HEK293 (cell line): ENCODE measurements around the gene BCAR1.
"Not testable (repeated sequence)": the region's sequence is repeated elsewhere in the genome, so short reads cannot be mapped to it uniquely, and the experiment has no call there.

Source experiments
- CTCF ChIP-seq: fragments of 450-650 bp; formaldehyde crosslinking; IDR thresholded peaks from 2 replicates; pipeline ENCODE4 v1.5.1; 2016; ENCODE audit warnings: missing biosample characterization, missing genetic modification characterization
- GFI1B ChIP-seq: fragments of 450-650 bp; formaldehyde crosslinking; IDR thresholded peaks from 2 replicates; pipeline ENCODE4 v1.5.1; 2016; ENCODE audit warnings: missing biosample characterization, missing genetic modification characterization
- GLI2 ChIP-seq: fragments of 450-650 bp; formaldehyde crosslinking; IDR thresholded peaks from 2 replicates; pipeline ENCODE4; 2017; ENCODE audit warnings: missing biosample characterization, missing genetic modification characterization, low read depth, borderline replicate concordance
- REST ChIP-seq: fragments of 450-650 bp; formaldehyde crosslinking; IDR thresholded peaks from 2 replicates; pipeline ENCODE4 v1.5.1; 2016; ENCODE audit warnings: missing biosample characterization, missing genetic modification characterization
- TRIM28 ChIP-seq: IDR thresholded peaks from 2 replicates; pipeline ENCODE4 v1.6.1; 2011; ENCODE audit warnings: low read length, control low read depth, borderline replicate concordance
- ZFP41 ChIP-seq: fragments of 450-650 bp; formaldehyde crosslinking; IDR thresholded peaks from 2 replicates; pipeline ENCODE4 v1.5.1; 2016; ENCODE audit warnings: missing biosample characterization, missing genetic modification characterization, borderline replicate concordance
- ZNF138 ChIP-seq: fragments of 450-650 bp; formaldehyde crosslinking; IDR thresholded peaks from 2 replicates; pipeline ENCODE4 v1.5.1; 2016; ENCODE audit warnings: missing biosample characterization, missing genetic modification characterization, borderline replicate concordance
- ZNF19 ChIP-seq: fragments of 450-650 bp; formaldehyde crosslinking; IDR thresholded peaks from 2 replicates; pipeline ENCODE4; 2016; ENCODE audit warnings: missing biosample characterization, missing genetic modification characterization, low read depth
- ZNF248 ChIP-seq: fragments of 450-650 bp; formaldehyde crosslinking; IDR thresholded peaks from 2 replicates; pipeline ENCODE4 v1.5.1; 2017; ENCODE audit warnings: missing biosample characterization, missing genetic modification characterization
- ZNF26 ChIP-seq: fragments of 450-650 bp; formaldehyde crosslinking; IDR thresholded peaks from 2 replicates; pipeline ENCODE4 v1.5.1; 2016; ENCODE audit warnings: missing biosample characterization, missing genetic modification characterization
- ZNF324 ChIP-seq: fragments of 450-650 bp; formaldehyde crosslinking; IDR thresholded peaks from 2 replicates; pipeline ENCODE4 v1.5.1; 2016; ENCODE audit warnings: missing biosample characterization, missing genetic modification characterization
- ZNF560 ChIP-seq: fragments of 450-650 bp; formaldehyde crosslinking; IDR thresholded peaks from 2 replicates; pipeline ENCODE4 v1.5.1; 2017; ENCODE audit warnings: missing biosample characterization, missing genetic modification characterization, borderline replicate concordance
- ZNF600 ChIP-seq: fragments of 450-650 bp; formaldehyde crosslinking; IDR thresholded peaks from 2 replicates; pipeline ENCODE4 v1.5.1; 2016; ENCODE audit warnings: missing biosample characterization, missing genetic modification characterization
- ZNF670 ChIP-seq: fragments of 450-650 bp; formaldehyde crosslinking; IDR thresholded peaks from 2 replicates; pipeline ENCODE4 v1.5.1; 2016; ENCODE audit warnings: missing biosample characterization, missing genetic modification characterization, low read depth

- TF ChIP-seq ZNF600; ZNF19; ZNF560 (tag by site-specific recombination); ZNF138 (tag by site-specific recombination); ZNF26 (tag by site-specific recombination); ZNF248 (tag by site-specific recombination); REST (tag by site-specific recombination); CTCF (tag by site-specific recombination); ZNF324 (tag by site-specific recombination); GFI1B (tag by site-specific recombination); TRIM28; ZFP41 (tag by site-specific recombination); GLI2 (tag by site-specific recombination); ZNF670 (tag by site-specific recombination): not testable (repeated sequence)
These were observed 29.6 kb upstream of the BCAR1 start for GRCh38 chr16:75281009-75281408.
